Measurements from ENCODE around the gene LRRC4C. TPM values are rescaled to one million over a fixed set of nuclear protein-coding genes. Genes with fewer than 3 reads are reported as not detected.

Gene LRRC4C
- total RNA-seq, result under 0.01 TPM in 1 of 2 replicates, not detected in the other

DNA sequence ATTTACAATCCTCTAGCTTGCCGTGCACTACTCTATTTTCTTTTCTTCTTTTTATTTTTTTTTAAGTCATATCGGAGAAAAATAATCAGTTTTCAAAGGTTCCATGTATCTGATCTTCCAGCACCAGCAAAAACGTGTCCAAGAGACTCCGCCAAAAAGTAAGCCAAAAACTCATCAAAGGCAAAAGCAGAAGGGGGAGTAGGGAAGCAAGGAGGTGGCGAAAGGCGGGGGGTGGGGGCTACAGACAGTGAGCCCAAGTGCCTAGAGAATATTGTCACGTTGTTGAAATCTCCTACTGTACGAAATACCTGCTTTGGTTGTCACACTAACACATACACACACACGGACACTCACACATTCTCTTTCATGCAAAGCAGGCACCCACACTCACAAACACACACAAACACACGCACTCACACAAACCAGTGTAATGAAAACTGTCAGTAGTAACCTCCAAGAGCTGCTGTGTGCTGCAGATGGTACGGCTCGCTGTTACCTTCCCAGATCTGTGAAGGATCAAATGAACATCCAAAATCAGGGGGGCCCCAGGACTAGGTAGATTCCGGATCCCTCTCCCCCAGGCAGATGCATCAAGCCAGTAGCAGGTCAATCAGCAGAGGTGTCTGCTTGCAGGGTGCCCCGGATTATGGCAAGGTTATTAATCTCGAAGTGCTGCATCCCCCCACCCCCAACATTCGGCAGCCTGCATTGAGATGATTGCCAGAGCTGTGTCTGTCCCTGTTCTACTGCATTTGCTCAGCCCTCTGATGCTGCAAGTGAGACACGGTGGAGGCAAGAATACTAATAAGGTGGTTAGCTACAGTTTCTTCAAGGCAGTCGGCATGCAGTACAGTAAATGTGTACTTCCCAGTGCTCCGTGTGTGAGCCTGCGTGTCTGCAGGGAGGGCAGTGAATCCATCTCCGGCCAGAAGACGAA is at the start of gene LRRC4C:
Gene LRRC4C, minus strand, starts transcription at position 188 of the 937 bp plus-strand sequence.

All from bronchus fibroblast of lung (primary cell).